NCI-H1048 (cell line): ENCODE data around the gene FAM135A.
"Not testable (repeated sequence)": the region's sequence is repeated elsewhere in the genome, so short reads cannot be mapped to it uniquely, and the experiment has no call there.

Experiments used
- DNase-seq: peaks from one replicate; lab custom pipeline; 2025; lab: John Stamatoyannopoulos, UW

The FAM135A gene

GRCh38 chr6:70396796-70397729 lies 16.2 kb upstream of the FAM135A start:
- no peak for DNase-seq

GRCh38 chr6:70398783-70399728 lies 14.3 kb upstream of the FAM135A start:
- no peak for DNase-seq

- no peak for DNase-seq
Observed at GRCh38 chr6:70404658-70405057, 8.7 kb upstream of the FAM135A start.

DNA sequence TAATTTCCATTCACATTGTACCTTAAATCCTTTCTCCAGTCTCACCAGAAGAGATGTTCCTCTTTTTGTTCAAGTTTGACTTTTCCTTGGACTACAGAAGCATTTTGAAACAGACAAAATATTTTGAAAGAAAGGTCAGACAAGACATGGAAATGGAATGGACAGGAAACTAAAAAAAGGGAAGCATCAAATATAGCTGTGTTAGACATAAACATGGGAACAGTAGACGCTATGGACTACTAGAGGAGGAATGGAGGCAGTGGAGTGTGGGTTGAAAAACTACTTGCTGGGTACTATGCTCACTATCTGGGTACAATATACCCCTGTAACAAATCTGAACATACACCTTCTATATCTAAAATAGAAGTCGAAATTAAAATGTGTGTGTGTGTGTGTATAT lies 4.1 kb upstream of the FAM135A start:
- DNase-seq, result no peak

- DNase-seq, result no peak
Observed at GRCh38 chr6:70411542-70412251, 1.6 kb upstream of the FAM135A start.

- no peak for DNase-seq
Observed at GRCh38 chr6:70412252-70413113, 825 bp upstream of the FAM135A start.

GRCh38 chr6:70413992-70414494 lies 735 bp downstream of the FAM135A start:
- DNase-seq, result no peak

GRCh38 chr6:70414813-70415212 lies 1.5 kb downstream of the FAM135A start:
- DNase-seq, result no peak

DNA sequence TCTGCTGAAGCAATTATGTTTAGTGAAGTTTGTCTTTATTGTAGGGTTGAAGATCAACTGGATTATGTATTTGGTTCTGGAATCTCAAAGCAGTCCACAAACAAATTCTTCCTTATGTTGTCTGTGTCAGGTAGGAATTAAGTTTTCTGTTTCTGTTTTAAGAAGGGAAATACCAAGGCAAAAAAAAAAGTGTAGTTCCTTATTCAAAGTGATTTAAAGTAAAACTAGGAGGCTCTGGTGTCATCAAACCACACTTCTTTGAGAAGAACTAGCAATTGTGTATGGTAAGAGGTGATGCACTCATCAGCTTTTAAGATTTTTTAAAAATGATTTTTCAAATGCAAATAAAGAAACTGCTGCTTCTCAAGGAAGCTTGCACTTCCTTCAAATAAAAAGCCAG lies 1.9 kb downstream of the FAM135A start:
- DNase-seq, result no peak

DNA sequence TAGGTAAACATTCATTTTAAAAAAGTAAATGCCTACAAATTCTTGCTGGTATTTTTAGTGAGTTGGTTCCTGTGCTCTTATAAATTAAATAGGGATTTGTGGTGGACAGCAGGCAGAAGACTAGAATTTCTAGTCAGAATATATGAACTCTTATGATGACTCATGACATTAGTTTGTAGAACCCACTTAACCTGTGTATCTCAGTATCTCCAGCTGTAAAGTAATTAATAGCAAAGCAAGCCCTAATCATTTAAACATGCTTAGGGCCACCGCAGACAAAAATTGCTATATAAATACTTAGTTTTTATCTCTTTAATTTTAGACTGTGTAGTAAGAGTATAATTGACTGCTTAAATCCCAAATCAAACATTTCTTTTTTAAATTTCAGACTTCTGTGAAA lies 2.4 kb downstream of the FAM135A start:
- DNase-seq, result no peak

GRCh38 chr6:70421509-70421908 lies 8.2 kb downstream of the FAM135A start:
- no peak for DNase-seq

DNA sequence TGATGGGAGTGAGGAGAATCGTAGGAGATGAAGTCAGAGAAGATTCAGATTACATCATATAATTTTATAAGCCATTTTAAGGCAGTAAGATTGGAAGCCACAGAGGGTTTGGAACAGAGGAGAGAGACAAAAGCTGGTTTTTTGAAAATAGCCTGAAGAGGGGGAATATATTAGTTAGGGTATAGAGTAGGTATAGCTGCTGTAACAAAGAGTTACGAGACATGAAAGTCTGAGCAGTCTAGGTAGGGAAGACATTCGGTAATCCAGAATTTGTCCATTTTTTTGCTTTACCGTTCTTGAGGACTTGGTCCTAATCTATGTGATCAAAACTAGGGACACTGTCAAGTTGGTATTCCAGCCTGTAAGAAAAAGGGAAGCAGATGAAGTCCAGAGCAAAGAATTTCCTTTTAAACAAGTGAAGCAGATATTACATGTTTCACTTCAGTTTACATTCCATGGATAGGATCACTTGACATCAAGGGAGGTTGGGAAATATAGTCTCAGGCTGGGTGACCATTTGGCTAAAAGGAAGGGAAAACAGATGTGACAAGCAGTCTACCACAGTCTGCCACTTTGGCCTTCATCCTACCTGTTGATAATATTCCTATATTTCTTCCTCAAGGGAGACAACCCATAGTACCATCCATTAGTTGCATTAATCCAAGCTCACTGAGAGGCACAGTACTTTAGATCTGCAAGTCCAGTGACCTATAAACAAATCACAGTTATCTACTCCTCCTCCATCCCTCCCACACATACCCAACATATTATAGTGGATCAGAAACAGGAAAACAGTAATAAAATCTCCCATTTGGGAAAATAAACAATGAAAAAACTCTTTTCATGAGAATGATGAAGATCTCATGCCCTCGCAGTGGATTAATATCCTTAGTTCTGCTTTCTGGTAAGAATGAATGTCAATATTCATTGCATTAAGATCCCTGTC lies 10.2 kb downstream of the FAM135A start:
- DNase-seq, result no peak

DNA sequence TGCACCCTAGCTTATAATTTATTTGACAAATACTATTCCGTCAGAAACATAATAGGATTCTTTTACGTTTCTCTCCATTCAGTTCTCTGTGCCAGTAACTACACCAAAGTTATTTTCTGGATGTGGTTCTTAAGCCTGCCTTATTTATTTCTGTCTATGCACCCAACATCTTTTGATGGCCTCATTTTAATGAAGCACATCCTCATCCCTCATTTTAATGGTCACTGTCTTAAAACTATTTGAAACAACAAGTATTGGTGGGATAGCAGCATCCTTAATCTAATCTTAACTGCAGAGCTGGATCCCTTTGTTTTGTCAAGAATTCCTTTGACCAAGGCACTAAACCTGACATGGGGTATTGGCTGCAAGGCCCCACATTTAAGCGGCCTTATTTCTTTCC lies 11.0 kb downstream of the FAM135A start:
- no peak for DNase-seq

GRCh38 chr6:70436320-70436719 lies 23.0 kb downstream of the FAM135A start:
- no peak for DNase-seq

DNA sequence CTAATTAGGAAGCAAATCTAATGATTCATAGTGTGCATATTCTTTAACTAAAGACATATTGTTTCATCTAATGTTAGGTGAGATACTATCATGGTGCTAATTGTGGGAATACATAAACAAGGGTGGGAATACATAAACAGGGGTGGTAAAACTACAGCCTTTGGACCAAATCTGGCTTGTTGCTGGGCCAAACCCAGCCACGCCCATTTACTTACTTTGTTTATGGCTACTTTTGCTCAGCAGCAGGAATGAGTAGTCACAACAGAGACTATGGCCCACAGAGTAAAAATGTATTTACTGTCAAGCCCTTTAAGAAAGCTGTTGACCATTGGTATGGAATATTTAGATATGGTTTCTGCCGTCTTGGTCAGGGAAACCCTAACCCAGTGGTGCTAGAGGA lies 31.7 kb downstream of the FAM135A start:
- no peak for DNase-seq

- DNase-seq, result not testable (repeated sequence)
Observed at GRCh38 chr6:70447343-70448070, 34.2 kb downstream of the FAM135A start.

- DNase-seq, result not testable (repeated sequence)
Observed at GRCh38 chr6:70453899-70454298, 40.6 kb downstream of the FAM135A start.

DNA sequence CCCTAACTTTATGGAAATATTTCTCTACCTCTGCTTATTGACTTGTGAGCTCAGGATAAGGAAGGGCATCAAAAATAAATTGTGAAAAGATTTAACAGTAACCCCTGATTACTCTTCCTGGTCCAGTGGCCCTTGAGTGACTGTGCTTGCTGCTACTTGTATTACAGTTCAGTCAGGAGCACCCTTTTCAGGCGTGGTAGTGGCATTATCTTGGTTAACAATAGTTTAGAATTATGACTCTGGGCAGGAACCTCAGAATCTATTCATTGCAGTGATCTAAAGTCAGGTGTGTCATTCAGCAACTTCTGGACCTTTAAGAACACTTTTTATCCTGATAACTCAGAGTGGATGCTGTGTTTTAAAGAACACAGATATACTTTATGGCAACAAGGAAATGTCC lies 43.4 kb downstream of the FAM135A start:
- no peak for DNase-seq

GRCh38 chr6:70459235-70459634 lies 45.9 kb downstream of the FAM135A start:
- no peak for DNase-seq
